Measurements from ENCODE around the gene TMEM120A.

TMEM120A gene

DNA sequence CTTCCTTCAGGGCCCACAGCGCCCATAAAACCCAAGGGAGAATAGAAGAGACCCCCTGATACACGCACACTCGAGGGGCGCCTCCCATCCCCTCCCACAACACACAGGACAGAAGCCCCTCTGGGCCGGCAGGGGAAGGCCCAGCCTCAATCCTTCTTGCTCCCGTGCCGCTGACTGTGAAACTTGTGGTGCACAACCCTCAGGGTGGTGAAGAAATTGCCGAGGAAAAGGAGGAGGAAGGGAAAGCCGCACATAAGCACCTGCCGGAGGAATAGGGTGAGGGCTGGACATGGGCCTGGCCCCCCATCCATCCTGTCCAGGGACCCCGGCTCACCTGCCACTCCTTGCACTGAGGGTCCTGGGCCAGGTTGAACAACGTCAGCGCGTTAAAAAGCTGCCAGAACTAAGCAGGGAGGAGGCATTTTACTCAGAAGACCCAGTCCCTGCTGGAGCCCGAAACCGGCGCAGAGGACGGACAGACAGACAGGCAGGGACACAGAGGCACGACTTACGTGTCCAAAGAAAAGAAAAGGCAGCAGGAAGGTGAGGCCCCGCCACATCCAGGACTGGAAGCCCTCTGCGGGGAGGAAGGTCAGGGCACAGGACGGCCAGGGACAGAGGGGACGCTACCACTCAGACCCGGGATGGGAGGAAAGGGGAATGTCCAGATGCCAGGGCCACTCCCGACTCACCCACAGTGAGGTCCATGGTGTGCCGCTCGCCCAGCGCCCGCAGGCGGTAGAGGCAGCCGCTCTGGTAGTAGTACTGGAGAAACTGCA lies 7.2 kb downstream of the TMEM120A start:
- peaks cover 15% of the 10 kb centered on the region; the same call in 1 of the 2 replicates for H3K36me3 ChIP-seq (ENCODE audit: insufficient read depth, low read length)

DNA sequence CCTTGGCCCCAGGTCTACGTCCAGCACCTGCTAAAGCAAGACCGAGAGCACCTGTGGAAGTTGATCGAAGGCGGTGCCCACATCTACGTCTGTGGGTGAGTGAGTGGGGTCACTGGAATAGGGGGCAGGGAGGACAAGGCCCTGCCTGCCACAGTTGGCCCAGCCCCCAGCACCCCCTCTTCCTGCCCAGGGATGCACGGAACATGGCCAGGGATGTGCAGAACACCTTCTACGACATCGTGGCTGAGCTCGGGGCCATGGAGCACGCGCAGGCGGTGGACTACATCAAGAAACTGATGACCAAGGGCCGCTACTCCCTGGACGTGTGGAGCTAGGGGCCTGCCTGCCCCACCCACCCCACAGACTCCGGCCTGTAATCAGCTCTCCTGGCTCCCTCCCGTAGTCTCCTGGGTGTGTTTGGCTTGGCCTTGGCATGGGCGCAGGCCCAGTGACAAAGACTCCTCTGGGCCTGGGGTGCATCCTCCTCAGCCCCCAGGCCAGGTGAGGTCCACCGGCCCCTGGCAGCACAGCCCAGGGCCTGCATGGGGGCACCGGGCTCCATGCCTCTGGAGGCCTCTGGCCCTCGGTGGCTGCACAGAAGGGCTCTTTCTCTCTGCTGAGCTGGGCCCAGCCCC lies 8.1 kb downstream of the TMEM120A start:
- peaks cover 18% of the 10 kb centered on the region; the same call in 1 of the 2 replicates for H3K36me3 ChIP-seq (ENCODE audit: insufficient read depth, low read length)

More for the DNA sequence above, 7.2 kb downstream of the TMEM120A start:
- no peak overlapping the region for H2AFZ ChIP-seq (ENCODE audit: low read length)
- H3K9ac ChIP-seq (ENCODE audit: low read depth, low read length, poor library complexity, severe bottlenecking) = no peak overlapping the region
- TF ChIP-seq EZH2phosphoT487 (IDR thresholded peaks at IDR 0.05; ENCODE audit: borderline replicate concordance) = no peak
- TF ChIP-seq, protein P1, sequence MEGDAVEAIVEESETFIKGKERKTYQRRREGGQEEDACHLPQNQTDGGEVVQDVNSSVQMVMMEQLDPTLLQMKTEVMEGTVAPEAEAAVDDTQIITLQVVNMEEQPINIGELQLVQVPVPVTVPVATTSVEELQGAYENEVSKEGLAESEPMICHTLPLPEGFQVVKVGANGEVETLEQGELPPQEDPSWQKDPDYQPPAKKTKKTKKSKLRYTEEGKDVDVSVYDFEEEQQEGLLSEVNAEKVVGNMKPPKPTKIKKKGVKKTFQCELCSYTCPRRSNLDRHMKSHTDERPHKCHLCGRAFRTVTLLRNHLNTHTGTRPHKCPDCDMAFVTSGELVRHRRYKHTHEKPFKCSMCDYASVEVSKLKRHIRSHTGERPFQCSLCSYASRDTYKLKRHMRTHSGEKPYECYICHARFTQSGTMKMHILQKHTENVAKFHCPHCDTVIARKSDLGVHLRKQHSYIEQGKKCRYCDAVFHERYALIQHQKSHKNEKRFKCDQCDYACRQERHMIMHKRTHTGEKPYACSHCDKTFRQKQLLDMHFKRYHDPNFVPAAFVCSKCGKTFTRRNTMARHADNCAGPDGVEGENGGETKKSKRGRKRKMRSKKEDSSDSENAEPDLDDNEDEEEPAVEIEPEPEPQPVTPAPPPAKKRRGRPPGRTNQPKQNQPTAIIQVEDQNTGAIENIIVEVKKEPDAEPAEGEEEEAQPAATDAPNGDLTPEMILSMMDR (conservative IDR thresholded peaks at IDR 0.05; ENCODE audit: low read length) = no peak
- H3K4me1 ChIP-seq (ENCODE audit: insufficient read depth, low read length, poor library complexity, severe bottlenecking) = no peaks in the 10 kb centered on the region
- no peaks in the 10 kb centered on the region for H3F3A ChIP-seq (ENCODE audit: low read depth)
- H3K9me3 ChIP-seq (ENCODE audit: insufficient read depth, low read depth, low read length) = no peaks in the 10 kb centered on the region
- no peaks in the 10 kb centered on the region for H3K79me2 ChIP-seq (ENCODE audit: insufficient read depth, low read length)
- H3K9me2 ChIP-seq (replicated peaks; ENCODE audit: low read depth, low read length) = no peaks in the 10 kb centered on the region
- no peak overlapping the region for H3K4me3 ChIP-seq (ENCODE audit: low read length, poor library complexity, severe bottlenecking)
- H3K4me2 ChIP-seq (ENCODE audit: low read depth, low read length, poor library complexity, severe bottlenecking) = no peak overlapping the region
- no peaks in the 10 kb centered on the region for H4K20me1 ChIP-seq (ENCODE audit: insufficient read depth, low read length, poor library complexity, severe bottlenecking)
- no peaks in the 10 kb centered on the region for H3K27me3 ChIP-seq (ENCODE audit: insufficient read depth, low read length, poor library complexity, severe bottlenecking)

DNA sequence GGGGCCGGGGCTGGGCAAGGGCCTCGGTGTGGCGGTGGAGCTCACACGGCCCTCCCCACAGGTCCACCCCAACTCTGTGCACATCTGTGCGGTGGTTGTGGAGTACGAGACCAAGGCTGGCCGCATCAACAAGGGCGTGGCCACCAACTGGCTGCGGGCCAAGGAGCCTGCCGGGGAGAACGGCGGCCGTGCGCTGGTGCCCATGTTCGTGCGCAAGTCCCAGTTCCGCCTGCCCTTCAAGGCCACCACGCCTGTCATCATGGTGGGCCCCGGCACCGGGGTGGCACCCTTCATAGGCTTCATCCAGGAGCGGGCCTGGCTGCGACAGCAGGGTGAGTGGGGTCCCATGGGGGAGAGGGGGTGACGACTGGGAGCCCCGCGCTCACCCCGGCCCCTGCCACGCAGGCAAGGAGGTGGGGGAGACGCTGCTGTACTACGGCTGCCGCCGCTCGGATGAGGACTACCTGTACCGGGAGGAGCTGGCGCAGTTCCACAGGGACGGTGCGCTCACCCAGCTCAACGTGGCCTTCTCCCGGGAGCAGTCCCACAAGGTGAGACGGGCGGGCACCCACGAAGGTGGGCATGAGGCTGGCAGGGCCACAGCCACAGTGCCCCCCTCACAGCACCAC lies 8.8 kb downstream of the TMEM120A start:
- H3K27me3 ChIP-seq (ENCODE audit: insufficient read depth, low read length, poor library complexity, severe bottlenecking) = no peaks in the 10 kb centered on the region
- H3K9me2 ChIP-seq (replicated peaks; ENCODE audit: low read depth, low read length) = no peaks in the 10 kb centered on the region
- TF ChIP-seq, protein P1 (conservative IDR thresholded peaks at IDR 0.05; ENCODE audit: low read length) = no peak
- TF ChIP-seq EZH2phosphoT487 (IDR thresholded peaks at IDR 0.05; ENCODE audit: borderline replicate concordance) = no peak
- H2AFZ ChIP-seq (ENCODE audit: low read length) = no peak overlapping the region
- no peak overlapping the region for H3K4me2 ChIP-seq (ENCODE audit: low read depth, low read length, poor library complexity, severe bottlenecking)
- no peaks in the 10 kb centered on the region for H3K9me3 ChIP-seq (ENCODE audit: insufficient read depth, low read depth, low read length)
- H4K20me1 ChIP-seq (ENCODE audit: insufficient read depth, low read length, poor library complexity, severe bottlenecking) = no peaks in the 10 kb centered on the region
- no peak overlapping the region for H3K9ac ChIP-seq (ENCODE audit: low read depth, low read length, poor library complexity, severe bottlenecking)
- no peak overlapping the region for H3K4me3 ChIP-seq (ENCODE audit: low read length, poor library complexity, severe bottlenecking)
- H3K36me3 ChIP-seq (ENCODE audit: insufficient read depth, low read length) = peaks cover 18% of the 10 kb centered on the region; the same call in 1 of the 2 replicates
- no peaks in the 10 kb centered on the region for H3K4me1 ChIP-seq (ENCODE audit: insufficient read depth, low read length, poor library complexity, severe bottlenecking)
- no peaks in the 10 kb centered on the region for H3F3A ChIP-seq (ENCODE audit: low read depth)
- no peaks in the 10 kb centered on the region for H3K79me2 ChIP-seq (ENCODE audit: insufficient read depth, low read length)

More for the DNA sequence above, 8.1 kb downstream of the TMEM120A start:
- Histone ChIP-seq H3K9ac (ENCODE audit: low read depth, low read length, poor library complexity, severe bottlenecking) (no peak overlapping the region), H3K4me1 (ENCODE audit: insufficient read depth, low read length, poor library complexity, severe bottlenecking) (no peaks in the 10 kb centered on the region), H3K9me3 (ENCODE audit: insufficient read depth, low read depth, low read length) (no peaks in the 10 kb centered on the region), H4K20me1 (ENCODE audit: insufficient read depth, low read length, poor library complexity, severe bottlenecking) (no peaks in the 10 kb centered on the region), H2AFZ (ENCODE audit: low read length) (no peak overlapping the region), H3K4me2 (ENCODE audit: low read depth, low read length, poor library complexity, severe bottlenecking) (no peak overlapping the region), H3K27me3 (ENCODE audit: insufficient read depth, low read length, poor library complexity, severe bottlenecking) (no peaks in the 10 kb centered on the region), H3K4me3 (ENCODE audit: low read length, poor library complexity, severe bottlenecking) (no peak overlapping the region), H3F3A (ENCODE audit: low read depth) (no peaks in the 10 kb centered on the region), H3K9me2 (replicated peaks; ENCODE audit: low read depth, low read length) (no peaks in the 10 kb centered on the region), H3K79me2 (ENCODE audit: insufficient read depth, low read length) (no peaks in the 10 kb centered on the region)
- no peak for TF ChIP-seq EZH2phosphoT487 (IDR thresholded peaks at IDR 0.05; ENCODE audit: borderline replicate concordance)
- TF ChIP-seq, protein P1 (conservative IDR thresholded peaks at IDR 0.05; ENCODE audit: low read length) = no peak

All from Loucy (cell line).